HG03439 (cell line): ENCODE results near the gene P3H1.

Experiments
- ATAC-seq: cut with Tn5 transposase; IDR thresholded peaks from one replicate; pipeline ENCODE4 v1.9.1; 2021; ENCODE audit warnings: mild to moderate bottlenecking, moderate library complexity; ENCODE audit not compliant: unreplicated experiment

The P3H1 gene

GRCh38 chr1:42745851-42746250, 21.0 kb downstream of the P3H1 start:
- no peak for ATAC-seq

DNA sequence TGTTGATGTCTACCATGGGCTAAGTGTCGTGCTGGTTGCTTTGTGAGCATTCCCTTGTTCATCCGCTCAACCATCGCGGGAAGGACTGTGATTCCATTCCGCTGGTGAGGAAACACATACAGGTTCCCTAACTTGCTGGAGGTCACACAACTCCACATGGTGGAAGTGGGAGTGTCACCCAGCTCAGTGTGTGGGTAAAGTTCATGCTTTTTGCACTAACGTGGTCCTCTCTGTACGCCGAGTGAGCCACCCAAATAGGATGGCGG, 22.7 kb downstream of the P3H1 start:
- ATAC-seq: no peak

DNA sequence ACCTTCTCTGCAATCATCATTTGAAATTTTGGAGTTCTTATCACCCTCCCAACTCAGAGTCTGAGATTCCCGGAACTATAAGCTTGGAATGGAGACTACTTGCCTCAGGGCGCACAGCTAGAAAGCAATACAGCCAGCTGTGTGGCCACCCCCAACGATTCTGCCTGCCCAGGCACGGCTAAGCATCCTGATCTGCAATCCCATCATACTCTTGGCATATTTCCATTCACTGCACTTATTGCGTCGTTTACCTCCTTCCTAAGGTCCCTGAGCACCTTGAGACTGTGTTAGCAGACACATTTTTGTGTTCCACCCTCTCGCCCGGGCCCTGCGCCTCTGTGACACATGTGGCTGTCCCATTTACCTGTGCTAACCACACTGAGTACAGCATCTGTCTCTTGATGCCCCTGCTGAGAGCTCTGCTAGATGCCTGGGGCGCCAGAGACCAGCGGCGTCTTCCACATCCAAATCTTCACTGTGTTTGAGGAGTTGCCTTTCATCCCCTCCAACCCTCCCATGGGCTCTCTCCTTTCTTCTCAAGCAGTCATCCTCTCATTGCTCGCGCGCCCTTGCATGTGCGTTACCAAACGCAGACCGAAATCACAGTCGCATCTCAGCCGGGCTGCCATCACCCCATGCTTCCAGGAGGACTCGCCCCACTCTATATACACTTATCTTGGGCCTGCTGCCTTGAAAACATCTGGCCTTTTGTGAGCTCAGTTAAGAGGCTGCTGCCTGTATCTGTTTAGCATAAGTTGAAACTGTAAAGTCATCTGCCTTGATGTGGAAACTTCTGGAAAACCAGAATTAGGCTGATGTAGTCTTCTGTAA, 23.3 kb downstream of the P3H1 start:
- ATAC-seq: no peak

- no peak for ATAC-seq
These were observed 24.1 kb downstream of the P3H1 start for GRCh38 chr1:42742617-42743316.

GRCh38 chr1:42742141-42742540, 24.7 kb downstream of the P3H1 start:
- ATAC-seq: no peak

GRCh38 chr1:42741706-42742105, 25.1 kb downstream of the P3H1 start:
- ATAC-seq: no peak

- ATAC-seq: no peak
These were observed 25.8 kb downstream of the P3H1 start for GRCh38 chr1:42740851-42741580.

DNA sequence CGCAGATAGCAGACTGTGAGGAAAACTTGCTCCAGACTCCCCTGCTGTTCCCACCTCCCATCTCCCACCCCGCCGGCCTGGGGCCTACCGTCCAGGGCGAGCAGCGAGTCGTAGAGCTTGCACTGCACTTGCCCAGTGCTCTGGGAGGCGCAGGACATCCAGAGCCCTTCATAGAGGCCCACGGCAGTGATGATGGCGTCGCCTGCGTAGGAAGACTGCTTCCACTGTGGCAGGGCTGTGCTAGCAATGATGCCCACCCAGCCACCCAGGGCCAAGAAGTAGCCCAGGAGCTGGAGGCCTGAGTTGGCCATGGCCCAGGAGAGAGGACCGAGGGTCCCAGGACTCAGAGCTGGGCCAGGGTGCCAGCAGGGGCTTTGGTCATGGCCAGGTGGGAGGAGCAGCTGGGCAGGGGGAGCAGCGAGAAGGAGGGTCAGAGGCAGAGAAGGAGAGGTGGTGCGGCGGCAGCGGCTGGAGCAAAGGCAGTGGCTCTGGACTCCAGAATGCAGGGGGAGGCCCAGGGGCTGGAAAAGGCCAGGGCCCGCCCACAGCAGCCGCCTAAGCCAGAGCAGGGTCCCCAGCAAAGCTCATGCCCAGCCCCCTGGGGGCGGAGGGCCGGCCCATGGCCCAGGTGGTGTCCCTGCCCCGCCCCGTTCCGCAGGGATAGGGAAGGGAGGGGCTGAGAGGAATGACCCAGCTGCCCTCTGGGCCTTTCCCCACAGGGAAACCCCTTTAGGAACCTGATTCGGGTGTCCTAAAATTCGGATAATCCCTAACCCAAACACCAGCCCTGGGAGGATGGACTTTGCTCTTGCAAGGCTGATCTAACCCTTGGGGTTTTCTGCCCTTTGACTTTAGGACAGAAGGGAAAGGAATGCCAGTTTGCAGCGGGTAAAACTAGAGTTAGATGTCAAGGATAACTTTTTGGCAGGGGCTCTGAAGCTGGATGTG, 26.8 kb downstream of the P3H1 start, which contains the start of gene CLDN19:
TSS of gene CLDN19 (minus strand) at position 484 of the 948 bp plus-strand sequence. CDS start at position 311, 173 bp downstream.
- ATAC-seq: no peak

- ATAC-seq: no peak
These were observed 28.1 kb downstream of the P3H1 start for GRCh38 chr1:42738678-42739226.

GRCh38 chr1:42737986-42738677, 28.7 kb downstream of the P3H1 start:
- no peak for ATAC-seq

DNA sequence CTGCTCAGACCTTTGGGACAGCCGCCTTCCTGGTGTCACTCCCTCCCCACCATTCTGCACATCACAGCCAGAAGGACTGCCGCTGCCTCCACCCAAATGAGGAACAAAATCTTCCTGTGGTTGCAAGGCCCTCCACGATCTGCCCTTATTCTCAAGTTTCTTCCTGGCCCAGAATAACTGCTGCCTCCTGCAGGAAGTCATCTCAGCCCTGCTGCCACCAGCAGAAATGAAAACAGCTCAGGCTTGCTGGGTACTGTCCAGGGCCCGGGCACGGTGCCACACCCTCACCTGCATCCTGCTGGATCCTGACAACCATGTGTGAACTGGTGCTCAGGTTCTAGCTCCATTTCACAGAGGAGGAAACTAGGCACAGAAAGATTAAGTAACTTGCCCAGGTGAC, 29.6 kb downstream of the P3H1 start:
- ATAC-seq: no peak

GRCh38 chr1:42736571-42737200, 30.1 kb downstream of the P3H1 start:
- ATAC-seq: no peak

GRCh38 chr1:42736152-42736551, 30.7 kb downstream of the P3H1 start:
- no peak for ATAC-seq

DNA sequence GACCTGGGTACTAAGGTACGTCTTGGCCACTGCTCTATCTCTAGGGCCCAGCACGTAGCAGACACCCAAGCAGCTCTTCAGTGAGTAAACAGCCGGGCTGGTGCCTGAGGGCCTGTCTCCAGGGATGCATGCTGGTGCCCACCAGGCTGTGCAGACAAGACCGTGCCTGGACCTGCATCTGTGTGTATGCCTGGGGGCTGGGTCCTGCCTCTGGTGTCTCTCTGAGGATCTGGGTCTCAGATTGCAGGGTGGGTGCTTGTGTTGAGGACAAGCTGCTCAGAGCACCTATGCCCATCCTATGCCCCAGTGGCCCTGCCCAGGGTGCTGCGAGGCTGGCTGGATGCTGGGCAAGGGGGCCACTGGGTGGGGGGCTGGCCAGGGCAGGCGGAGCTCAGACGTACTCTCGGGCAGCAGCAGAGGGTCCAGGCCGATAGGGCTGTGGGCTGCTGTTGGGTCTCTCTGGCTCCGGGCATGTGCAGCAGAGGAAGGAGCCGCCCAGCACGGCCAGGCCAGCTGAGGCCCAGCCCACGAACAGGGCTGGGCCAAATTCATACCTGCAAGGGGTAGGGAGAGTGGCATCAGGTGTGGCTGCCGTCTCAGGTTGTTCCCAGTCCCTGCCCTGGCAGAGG, 31.2 kb downstream of the P3H1 start:
- no peak for ATAC-seq

DNA sequence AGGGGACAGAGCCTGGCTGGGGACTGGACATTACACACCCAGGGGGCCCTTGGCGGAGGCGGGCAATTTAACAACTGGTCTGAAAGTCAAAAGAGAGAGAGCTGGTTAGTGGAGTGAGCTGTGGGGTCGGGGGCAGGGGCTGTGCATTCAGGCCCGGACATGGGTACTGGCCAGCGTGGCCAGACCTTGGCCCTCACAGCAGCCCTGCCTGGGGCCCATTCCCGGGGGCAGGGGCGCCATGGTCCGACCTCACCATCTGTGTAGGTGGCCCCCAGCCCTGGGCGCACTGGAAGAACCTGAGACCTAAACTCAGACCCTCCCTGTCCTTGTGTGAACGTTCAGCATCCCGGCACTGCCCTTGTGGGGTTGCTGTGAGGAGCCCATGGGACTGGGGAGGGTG, 31.8 kb downstream of the P3H1 start:
- ATAC-seq: no peak

DNA sequence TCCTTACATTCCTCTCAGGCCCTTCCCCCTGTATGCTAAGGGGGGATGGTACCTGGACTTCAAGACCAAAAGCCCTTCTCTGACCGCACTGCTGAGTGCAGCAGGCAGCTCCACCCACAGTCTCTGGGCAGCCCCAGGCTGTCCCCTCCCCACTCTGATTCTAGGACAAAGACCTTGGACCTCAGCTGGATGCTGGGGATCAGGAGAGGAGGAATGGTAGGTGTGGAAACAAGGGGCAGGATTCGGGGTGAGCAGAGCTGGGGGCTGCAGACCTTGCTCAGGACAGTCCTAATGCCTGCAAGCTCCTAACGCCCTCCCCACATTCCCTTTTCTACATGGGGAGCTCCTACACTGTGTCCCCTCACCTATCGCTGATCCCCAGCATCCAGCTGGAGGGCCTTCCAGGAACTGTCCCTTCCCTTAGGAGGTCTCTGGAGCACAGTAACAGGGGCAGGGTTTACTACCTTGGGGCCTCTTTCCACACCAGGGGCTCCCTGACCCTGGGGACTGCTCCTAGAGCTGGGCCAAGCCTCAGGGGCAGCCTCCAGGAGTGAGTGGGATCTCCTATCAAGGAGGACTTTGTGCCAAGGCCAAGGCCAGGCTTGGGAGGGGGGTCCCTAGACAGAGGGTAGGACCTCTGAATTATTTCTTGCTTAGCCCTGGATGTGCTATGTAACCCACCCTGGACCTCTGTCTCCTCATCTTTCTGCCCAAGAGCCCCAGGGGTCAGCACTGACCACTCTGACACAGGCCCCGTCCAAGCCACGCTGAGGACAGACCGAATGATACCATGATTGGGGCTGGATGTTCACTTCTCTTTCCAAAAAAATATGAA, 32.4 kb downstream of the P3H1 start:
- ATAC-seq: no peak

GRCh38 chr1:42733415-42734200, 33.2 kb downstream of the P3H1 start:
- ATAC-seq: no peak
